ENCODE measurements around the gene VPS33B.
A peak's percentile ranks its signal among the peaks of the same experiment; 100 is the strongest.
"Not testable (repeated sequence)": the region's sequence is repeated elsewhere in the genome, so short reads cannot be mapped to it uniquely, and the experiment has no call there.

Gene VPS33B

DNA sequence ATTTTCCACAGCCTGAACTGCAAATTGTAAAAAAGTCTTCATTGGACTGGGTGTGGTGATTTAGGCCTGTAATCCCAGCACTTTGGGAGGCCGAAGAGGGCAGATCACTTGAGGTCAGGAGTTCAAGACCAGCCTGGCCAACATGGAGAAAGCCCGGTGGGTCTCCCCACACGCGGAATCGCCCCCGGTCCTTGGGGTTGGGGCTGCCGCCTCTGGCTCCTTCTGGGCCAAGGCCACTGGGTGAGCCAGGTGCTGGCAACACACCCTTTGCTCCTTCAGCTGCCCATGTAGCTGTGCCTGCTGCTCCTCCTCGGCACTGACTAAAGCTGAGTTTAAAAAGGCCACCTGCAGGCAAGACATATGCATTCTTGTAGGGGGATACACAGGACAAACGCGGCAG lies 9.4 kb upstream of the VPS33B start:
- DNase-seq (ENCODE audit: low read depth): no peak

- DNase-seq (ENCODE audit: low read depth): no peak
Observed at GRCh38 chr15:91027677-91028076, 5.3 kb upstream of the VPS33B start.

DNA sequence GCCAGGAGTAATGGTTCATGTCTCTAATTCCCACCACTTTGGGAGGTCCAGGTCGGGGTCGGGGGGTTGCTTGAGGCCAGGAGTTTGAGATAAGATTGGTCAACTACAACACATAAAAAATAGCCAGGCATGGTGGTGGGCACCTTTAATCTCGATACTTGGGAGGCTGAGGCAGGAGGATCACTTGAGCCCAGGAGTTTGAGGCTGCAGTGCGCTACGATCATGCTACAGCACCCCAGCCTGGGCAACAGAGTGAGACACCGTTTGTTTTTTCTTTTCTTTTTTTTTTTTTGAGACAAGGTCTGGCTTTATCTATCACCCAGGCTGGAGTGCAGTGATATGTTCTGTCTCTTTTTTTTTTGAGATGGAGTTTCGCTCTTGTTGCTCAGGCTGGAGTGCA lies 1.3 kb upstream of the VPS33B start:
- no peak for DNase-seq (ENCODE audit: low read depth)

GRCh38 chr15:91022832-91023129 lies 387 bp upstream of the VPS33B start:
- no peak for DNase-seq (ENCODE audit: low read depth)

DNA sequence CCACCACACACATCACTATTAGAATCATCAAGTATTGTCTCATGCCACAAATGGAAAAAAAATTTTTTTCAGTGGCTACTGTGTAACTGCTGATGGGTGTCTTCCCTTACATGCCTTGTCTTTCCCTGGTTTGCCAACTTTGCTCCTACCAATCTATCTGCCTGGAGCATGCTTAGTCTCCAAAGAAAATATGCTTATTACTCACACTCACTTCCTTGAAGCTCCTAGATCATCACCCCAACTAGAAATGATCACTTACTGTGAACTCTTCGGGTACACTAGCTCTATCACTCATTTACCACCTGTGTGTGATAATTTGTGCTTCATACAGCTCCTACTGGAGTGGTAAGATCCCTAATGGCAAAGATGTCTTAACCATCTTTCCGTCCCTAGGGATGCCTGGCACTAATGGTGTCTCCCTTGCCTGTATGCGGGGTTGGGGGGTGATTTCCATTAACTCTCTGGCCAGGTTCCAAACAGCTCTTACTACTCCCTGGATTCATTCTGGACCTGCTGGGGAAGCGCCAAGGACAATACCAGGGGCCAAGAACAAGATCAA lies 799 bp downstream of the VPS33B start:
- DNase-seq (ENCODE audit: low read depth): no peak

- DNase-seq (ENCODE audit: low read depth): no peak
Observed at GRCh38 chr15:91018158-91018557, 4.2 kb downstream of the VPS33B start.

DNA sequence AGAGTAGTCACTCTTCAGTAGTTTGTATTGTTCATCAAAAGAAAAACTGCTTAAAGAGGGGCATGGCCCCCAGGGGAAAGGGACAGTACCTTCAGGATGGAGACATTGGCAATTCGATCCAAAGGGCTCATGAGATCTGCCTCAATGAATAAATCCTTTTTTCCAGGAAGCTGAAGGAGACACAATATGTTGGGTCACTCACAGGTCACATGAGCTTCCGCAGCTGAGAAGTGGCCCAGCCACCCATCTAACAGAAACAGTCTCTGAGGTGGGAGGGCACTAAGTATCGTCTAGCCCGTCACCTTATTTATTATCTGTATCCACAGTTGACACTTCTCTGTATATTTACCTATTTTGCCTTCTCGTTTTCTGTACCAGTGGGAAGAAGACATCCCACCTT lies 4.7 kb downstream of the VPS33B start:
- DNase-seq (ENCODE audit: low read depth): no peak

GRCh38 chr15:91013701-91014100 lies 8.7 kb downstream of the VPS33B start:
- not testable (repeated sequence) for DNase-seq (ENCODE audit: low read depth)

DNA sequence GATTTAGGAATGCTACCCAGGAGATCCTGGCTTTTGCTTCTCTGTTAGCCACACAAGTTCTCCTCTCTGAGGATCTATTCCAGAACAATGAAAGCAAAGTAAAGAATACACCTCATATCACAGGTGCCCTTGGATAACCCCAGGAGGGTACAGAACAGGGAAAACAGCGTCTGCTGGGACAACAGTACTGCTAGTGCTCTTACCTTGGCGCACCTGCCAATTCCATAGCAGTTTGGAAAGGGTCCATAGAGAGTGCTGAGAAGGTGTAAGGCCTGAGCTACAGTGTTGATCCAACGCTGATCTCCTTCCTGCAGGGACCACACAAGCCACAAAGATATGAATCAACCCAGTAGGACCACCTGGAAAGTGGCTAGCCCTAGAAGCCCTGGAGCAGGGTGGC lies 15.1 kb downstream of the VPS33B start:
- no peak for DNase-seq (ENCODE audit: low read depth)

DNA sequence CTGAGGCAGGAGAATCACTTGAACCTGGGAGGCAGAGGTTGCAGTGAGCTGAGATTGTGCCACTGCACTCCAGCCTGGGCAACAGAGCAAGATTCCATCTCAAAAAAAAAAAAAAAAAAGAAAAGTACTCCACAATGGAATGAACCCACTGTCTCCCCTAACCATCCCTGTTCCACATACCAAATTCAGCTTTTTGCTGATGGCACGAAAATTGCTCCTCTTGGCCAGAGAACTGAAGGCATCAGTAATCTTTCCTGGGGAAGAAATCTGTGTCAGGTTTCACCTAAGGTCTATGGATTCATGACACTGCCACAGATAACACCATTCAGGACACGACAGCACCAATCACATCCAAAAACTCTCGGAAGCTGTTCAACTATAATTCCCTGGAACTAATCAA lies 21.2 kb downstream of the VPS33B start:
- no peak for DNase-seq (ENCODE audit: low read depth)

GRCh38 chr15:90998737-90999136 lies 23.7 kb downstream of the VPS33B start:
- no peak for DNase-seq (ENCODE audit: low read depth)

DNA sequence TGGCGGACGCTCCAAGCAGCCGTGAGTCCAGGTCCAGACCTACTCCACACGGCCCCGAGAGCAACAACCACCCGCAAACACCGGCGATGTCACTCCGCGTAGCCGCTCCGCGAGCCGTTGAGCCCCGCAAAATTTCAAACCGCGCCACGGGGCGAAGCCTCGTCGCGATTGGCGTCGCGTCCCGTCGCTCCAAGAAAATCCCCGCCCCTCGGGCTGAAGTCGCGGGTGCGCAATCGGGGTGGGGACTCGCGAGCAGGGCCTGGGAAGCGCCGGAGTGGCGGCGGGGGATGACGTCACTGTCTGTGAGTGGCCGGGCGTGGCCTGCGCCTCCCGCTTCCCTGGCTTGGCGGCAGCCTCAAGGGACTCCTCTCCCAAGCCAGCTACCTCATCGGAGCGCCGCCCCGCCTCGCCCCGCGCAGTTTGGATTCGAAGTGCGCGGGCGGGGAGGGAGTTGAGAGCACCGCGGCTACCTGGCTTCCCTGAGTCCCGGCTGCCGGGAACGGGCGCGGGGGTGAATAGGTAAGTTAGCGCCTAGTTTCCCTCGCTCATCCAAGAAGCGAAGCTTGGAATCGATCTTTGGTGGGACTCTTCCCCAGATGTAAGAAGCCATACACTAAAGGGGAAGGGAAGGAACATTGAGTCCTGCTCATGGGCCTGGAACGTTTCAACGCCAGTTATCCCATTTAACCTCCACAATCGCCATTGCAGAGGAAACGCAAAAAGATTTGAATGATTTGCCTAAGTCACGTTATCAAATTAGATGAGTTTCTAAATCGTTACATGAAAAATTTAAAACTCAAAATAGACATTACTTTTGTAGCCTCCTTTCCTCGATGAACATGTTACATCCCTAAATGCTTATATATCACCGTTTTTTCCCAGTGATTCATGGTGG lies 27.7 kb downstream of the VPS33B start, which contains the start of gene PRC1:
PRC1 (minus strand) TSS at position 119 of the 895 bp plus-strand sequence; CDS start at position 1, 118 bp downstream.
- peak; percentile 95 for DNase-seq (ENCODE audit: low read depth)

- no peak for DNase-seq (ENCODE audit: low read depth)
Observed at GRCh38 chr15:90994059-90994416, 28.4 kb downstream of the VPS33B start.

DNA sequence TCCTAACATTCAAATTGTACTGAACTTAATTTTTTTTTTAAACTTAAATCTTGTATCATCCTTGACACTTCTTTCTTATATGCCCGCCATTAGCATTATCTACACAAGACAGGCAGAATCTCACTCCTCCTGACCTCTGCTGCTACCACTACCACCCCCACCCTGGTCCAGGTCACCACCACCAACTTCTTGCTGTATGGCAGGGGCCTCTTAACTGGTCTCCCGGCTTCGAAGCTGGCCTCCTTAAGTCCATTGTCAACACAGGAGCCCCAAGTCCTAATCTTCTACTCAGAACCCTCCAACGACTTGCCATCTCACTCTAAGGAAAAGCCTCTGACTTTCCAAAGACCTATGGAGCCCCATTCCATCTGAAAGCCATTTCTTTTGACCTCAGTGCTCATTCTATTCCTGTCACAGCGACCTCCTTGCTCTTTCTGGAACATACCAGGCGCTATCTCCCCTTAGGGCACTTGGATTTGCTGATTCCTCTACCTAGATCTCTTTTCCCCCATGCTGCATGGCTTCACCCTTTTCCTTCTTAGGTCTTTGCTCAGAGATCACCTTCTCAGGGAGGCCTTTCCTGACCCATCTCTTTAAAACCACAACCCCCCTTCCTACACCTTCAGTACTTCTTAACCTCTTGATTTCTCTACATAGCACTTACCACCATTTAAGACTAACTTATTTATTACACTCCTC lies 30.7 kb downstream of the VPS33B start:
- no peak for DNase-seq (ENCODE audit: low read depth)

- DNase-seq (ENCODE audit: low read depth): no peak
Observed at GRCh38 chr15:90990446-90990845, 31.9 kb downstream of the VPS33B start.

GRCh38 chr15:90989040-90989768 lies 33.2 kb downstream of the VPS33B start:
- DNase-seq (ENCODE audit: low read depth): no peak

DNA sequence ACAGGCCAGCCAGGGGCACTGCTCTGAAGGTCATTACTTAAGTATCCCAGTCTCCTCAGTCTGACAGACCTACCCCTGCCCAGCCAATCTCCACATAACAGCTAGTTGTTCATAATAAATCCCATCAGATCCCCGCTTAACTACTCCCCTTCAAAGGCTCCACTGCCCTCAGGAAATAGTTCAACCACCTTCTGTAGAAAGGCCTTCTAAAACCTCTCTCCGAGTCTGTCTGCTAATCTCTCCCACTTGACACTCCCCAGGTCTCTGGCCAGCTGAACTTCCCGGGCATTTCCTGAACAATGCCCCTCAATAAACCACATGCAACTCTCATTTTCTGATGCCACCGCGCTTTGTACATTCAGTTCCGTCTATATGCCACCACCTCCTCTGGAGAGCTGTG lies 34.1 kb downstream of the VPS33B start:
- DNase-seq (ENCODE audit: low read depth): no peak

- DNase-seq (ENCODE audit: low read depth): no peak
Observed at GRCh38 chr15:90987561-90988141, 34.7 kb downstream of the VPS33B start.

- no peak for DNase-seq (ENCODE audit: low read depth)
Observed at GRCh38 chr15:90986790-90987507, 35.4 kb downstream of the VPS33B start.

GRCh38 chr15:90982135-90982534 lies 40.3 kb downstream of the VPS33B start:
- no peak for DNase-seq (ENCODE audit: low read depth)

GRCh38 chr15:90981681-90982080 lies 40.7 kb downstream of the VPS33B start:
- DNase-seq (ENCODE audit: low read depth): no peak

DNA sequence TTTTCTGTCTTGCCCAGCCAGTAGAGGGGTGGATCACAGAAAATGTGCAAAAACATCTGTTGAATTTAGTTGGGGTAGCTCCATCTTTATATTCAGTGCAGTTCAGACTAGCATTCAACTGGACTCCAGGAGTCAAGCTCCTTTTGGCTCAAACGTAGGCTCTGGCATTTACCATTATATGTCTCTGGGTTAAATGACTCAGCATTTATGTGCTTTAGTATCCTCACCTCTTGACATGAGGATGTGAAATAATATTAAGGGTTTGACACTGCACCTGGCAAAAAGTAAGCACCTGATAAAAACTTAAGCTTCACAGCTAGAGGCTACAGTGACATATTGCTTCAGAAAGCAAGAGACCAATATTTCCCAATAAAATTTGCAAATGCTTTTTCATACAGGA lies 42.8 kb downstream of the VPS33B start:
- no peak for DNase-seq (ENCODE audit: low read depth)

All from stimulated activated CD8-positive, alpha-beta memory T cell treated with anti-CD3 and anti-CD28 coated beads, Interleukin-15, amount 100 ng/mL, for 1 hour (primary cell).